H54 (cell line): ENCODE results near the gene PRELID3B.

ENCODE experiments used
- DNase-seq: peaks from one replicate; pipeline ENCODE4 v3.0.0; 2011; ENCODE audit warnings: low spot score, mixed read lengths; ENCODE audit not compliant: insufficient read length
- FAIRE-seq: peaks from 3 replicates; lab custom pipeline; 2011; peaks lifted over from hg19 to GRCh38; lab: Jason Lieb, UNC
- POLR2A ChIP-seq: IDR thresholded peaks from 2 replicates; pipeline ENCODE4 v1.6.1; 2011; ENCODE audit warnings: low read depth, mild to moderate bottlenecking, low read length

The PRELID3B gene

DNA sequence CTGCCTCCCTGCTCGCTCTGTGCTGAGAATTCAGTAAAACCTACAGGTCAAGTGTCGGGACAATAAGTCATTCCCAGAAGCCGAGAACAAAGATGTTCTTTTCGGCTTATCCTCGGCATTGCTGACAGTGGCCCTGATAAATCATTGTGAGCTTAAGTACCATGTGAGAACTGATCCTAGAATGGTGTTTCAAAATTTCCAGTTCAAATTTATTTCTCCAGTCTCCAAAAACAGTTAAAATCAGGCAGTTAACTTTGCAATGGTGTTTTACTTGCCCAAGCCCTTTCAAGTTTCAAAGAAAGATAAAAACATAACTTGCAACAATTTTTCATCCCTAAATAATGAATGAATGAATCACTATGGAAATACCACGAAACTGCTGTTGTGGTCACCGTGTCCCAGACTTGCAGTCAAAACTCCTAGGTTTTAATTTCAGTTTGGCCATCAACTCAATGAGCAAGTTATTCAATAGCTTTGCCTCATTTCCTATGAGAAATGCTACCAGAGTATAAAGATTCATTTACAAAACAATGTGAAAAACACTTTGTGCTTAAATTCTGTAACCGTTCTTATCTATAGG, 14.8 kb downstream of the PRELID3B start:
- no peak for FAIRE-seq
- TF ChIP-seq POLR2A: no peak
- DNase-seq: no peak

DNA sequence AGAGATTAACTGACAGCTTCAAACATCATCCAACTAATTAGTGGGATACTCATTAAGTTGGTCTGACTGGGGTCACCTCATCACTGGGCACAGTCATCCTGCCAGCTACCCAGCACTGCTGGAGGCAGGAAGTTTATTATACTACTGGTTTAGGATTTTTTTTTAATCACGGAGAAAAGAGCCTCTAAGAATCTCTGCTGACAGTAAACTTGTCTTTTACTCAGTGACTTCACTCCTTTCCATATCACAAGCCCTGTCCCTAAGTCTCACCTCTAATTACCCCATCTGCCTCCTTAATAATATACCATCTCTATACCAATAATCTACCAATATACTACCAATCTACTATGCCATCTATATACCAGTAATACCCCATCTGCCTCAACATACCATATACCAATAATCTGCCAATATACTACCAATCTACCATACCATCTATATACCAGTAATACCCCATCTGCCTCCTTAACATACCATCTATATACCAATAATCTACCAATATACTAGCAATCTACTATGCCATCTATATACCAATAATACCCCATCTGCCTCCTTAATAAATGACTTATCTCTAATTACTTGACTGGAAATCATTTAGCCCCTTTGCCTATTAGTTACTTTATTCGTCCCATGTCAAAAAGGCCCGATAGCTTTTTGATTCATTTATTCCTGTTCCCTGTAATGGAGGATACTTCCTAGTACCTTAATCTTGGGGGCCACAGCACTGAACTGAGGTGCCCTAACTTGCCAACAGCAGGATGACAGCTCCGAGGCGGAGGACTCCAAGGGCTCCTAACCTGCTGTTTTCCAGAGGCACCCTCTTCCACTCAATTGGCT, 15.5 kb downstream of the PRELID3B start:
- DNase-seq (no peak), FAIRE-seq (no peak)
- TF ChIP-seq POLR2A: no peak

DNA sequence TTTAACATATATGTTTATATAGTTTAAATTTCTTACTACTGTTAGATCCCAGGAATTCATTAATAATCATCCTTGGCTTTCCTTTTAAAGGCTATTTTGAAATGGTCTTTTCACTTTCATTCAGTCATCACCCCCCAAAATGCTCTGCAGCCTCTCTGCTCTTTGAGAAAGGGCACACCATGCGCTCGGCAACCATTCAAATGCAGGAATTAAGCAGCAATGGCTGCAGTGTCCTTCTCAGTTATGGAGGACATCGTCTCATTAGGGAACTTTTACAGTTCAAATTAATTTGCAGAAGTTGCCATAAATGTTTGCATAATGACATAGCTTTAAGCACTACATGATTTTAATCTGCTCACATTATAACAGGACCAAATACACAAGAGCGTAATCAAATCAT, 17.1 kb downstream of the PRELID3B start:
- FAIRE-seq: no peak
- TF ChIP-seq POLR2A: no peak

DNA sequence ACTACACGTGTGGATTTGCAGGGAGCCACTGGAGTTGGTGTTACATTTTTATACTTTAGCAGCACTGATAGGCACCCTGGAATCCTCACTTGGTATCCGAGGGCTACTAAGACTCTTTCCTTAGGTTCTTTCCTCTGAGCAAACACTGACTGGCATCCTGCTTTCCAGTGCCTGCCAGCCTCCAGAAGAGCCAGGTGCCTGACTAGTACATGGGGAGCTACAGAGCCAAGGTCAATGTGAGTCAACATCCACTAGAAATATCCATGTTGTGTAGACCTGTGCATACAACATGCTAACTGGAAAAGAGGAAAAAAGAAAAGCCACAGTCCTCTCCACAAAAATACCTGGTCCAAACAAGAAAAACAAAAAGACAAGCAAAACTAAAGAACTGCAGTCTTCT, 17.5 kb downstream of the PRELID3B start:
- no peak for DNase-seq
- TF ChIP-seq POLR2A: no peak
- no peak for FAIRE-seq

More for the DNA sequence above, 17.1 kb downstream of the PRELID3B start:
- no peak for DNase-seq

DNA sequence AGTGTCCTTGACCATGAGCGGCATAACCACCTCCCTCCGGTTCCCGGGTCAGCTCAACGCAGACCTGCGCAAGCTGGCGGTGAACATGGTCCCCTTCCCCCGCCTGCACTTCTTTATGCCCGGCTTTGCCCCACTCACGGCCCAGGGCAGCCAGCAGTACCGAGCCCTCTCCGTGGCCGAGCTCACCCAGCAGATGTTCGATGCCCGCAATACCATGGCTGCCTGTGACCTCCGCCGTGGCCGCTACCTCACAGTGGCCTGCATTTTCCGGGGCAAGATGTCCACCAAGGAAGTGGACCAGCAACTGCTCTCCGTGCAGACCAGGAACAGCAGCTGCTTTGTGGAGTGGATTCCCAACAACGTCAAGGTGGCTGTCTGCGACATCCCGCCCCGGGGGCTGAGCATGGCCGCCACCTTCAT, 18.5 kb downstream of the PRELID3B start:
- no peak for FAIRE-seq
- DNase-seq: no peak
- no peak for TF ChIP-seq POLR2A

DNA sequence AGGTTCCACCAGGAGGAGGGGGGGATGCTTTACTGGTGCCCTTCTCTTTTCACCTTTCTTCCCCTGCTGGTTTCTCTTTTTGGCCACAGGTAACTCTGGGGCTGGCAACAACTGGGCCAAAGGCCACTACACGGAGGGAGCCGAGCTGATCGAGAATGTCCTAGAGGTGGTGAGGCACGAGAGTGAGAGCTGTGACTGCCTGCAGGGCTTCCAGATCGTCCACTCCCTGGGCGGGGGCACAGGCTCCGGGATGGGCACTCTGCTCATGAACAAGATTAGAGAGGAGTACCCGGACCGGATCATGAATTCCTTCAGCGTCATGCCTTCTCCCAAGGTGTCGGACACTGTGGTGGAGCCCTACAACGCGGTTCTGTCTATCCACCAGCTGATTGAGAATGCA, 19.0 kb downstream of the PRELID3B start:
- DNase-seq: no peak
- TF ChIP-seq POLR2A: no peak
- FAIRE-seq: no peak

DNA sequence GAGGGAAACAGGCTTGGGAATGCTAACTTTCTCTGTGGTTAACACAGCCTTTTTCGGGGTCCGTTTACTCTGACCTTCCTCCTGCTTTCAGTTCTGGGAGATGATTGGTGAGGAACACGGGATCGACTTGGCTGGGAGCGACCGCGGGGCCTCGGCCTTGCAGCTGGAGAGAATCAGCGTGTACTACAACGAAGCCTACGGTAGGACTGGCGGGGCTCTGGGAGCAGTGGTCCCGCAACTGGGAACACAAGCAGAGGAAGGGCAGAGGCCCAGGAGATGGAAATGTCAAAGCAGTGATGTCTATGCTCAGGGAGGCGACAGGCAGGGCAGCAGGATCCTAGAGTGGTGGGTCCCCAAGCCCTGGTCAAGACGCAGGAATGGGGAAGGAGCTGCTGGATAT, 19.8 kb downstream of the PRELID3B start:
- TF ChIP-seq POLR2A: no peak
- DNase-seq: no peak
- FAIRE-seq: no peak

DNA sequence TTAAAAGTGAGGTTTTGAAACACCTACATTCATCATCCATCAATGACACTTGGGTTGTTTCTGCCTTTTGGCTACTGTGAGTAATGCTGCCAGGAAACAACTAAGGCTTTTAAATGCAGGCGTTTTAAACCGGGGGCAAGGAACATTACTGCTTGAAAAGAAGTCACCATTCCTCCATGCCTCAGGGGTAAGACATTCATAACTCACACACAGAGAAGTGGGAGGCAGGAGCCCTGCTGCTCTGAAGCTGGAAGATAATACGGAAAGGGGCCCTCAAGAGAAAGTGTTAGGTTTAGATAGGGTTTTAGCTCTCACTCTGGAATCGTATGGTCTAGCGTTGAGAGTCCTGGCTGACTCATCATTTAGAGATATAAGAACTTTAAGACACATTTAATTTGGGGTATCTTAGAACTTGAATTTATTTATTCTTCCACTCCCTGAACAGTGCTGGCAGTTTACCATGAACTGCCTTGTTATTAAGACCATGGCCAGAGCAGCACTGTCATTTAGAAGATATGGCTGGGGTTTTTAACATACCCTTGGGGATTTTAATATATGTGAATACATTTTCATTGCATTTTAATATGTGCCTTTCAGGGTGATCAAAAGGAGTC, 21.5 kb downstream of the PRELID3B start:
- no peak for FAIRE-seq
- DNase-seq: no peak

DNA sequence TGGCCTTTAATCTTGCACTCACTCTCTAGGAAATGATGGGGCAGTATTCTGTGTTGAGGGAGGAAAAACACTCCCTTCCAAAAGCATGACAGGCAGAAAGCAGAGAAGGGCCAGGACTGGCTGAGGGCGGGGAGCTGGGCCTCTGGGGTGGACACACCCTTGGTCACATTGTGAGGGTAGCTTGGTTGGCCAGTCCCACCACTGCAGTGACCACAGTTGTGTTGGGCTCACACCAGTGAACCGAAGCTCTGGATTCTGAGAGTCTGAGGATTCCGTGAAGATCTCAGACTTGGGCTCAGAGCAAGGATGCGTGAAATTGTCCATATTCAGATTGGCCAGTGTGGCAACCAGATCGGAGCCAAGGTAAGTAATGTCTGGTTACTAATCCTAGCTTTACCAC, 23.4 kb downstream of the PRELID3B start, which contains the start of gene TUBB1:
Gene TUBB1, plus strand, starts transcription at position 213 of the 400 bp plus-strand sequence. Its CDS starts 94 bp downstream, at position 307.
- no peak for DNase-seq
- no peak for FAIRE-seq
- TF ChIP-seq POLR2A: no peak

More for the DNA sequence above, 21.5 kb downstream of the PRELID3B start:
- TF ChIP-seq POLR2A: no peak

DNA sequence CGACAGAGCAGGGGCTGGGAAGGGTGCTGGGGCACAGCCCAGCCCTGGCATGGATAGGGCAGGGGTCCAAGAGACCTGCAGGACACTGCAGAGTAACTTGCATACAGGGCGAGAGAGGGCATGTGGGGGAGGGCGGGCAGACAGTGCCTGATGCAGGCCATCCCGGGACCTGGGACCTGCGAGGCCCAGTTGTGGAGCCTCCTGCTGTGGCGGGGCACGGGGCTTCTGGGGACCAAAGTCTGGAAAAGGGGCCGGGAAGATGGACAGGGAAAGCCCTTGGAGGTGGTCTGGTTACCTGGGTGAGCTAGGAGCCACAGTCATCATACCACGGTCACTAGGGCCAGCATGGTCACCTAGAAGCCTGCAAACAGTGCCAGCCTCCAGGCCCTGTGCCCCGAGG, 23.8 kb downstream of the PRELID3B start:
- TF ChIP-seq POLR2A: no peak
- no peak for DNase-seq
- no peak for FAIRE-seq

DNA sequence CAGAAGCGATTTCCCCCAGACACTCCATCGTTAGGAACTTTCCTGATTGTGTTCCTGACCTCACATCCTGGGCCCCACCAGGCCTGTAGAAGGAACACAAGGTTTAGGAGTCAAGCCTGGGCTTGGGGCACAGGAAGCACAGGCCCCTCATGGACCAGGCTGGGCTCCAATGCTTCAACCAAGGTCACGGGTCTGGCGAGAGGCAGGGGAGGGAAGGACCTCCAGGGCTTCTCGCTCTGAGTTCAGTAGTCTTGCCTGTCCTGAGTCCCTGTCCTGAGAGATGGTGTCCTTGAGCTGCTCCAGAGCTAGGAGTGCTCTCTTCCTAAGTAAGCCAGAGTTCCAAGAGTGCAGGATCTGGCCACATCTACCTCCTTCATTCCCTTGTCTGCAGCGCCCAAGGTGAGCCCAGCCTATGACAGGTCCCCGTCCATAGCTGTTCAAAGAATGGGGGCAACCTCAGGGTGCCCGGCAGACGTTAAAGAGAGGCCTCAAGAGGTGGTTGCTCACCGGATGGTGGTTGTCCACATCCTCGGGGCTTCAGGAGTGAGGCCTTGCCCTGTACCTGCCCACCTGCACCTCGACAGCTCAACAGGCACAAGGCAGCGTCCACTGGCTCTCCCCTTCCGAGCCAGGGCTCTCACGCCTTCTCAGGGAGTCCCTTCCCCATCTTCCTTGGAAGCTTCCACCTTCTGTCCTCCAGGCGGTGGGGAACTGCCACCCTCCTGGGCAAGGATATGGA, 24.9 kb downstream of the PRELID3B start:
- FAIRE-seq (no peak), DNase-seq (no peak)
- no peak for TF ChIP-seq POLR2A

DNA sequence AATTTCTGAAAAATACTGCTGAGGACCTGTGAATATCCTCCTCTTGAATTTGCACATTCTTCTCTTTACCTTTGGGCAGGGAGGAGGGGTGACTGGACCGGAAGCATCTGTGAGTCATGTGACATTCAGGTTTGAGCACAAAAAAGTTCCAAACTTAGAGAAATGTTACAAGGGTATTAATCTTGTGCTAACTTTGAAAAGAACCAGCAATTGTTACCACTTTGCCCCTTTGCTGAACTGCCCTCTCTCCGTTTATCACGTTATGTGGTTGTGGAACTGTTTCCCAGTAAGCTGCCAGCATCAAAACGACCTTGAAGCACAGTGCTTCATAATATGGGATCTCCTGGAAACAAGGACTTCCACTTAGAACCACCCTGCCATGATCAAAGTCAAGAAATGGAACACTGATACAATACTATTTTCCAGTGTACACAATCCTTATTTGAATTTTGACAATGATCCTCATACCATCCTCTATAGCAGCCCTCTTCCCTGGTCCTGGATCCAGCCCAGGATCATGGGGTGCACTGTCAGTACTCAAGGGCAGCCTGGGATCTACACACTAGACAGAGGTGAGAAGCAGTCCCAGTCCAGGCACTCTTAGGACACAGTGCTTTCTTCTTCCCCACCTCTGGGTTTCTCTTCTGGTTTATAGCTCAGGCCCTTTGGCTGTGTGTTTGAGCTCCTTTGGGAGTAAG, 25.6 kb downstream of the PRELID3B start:
- DNase-seq (no peak), FAIRE-seq (no peak)
- TF ChIP-seq POLR2A: no peak
